Astrocyte (in vitro differentiated cells and primary cell): Measurements from ENCODE around the gene FNDC3B. TPM values are rescaled to one million over a fixed set of nuclear protein-coding genes. Genes with fewer than 3 reads are reported as not detected.

Experiments
- DNase-seq: peaks from one replicate; pipeline ENCODE4 v3.0.0-alpha.2; 2010; ENCODE audit warnings: low read depth
- FAIRE-seq: peaks from 2 replicates; lab custom pipeline; 2011; peaks lifted over from hg19 to GRCh38; lab: Jason Lieb, UNC
- H2AFZ ChIP-seq: 2 replicates; pipeline ENCODE4 v1.6.0; 2012; ENCODE audit warnings: low read depth, low read length, inconsistent platforms
- H3K27ac ChIP-seq: 2 replicates; pipeline ENCODE4 v1.5.1; 2011; ENCODE audit warnings: low read depth, low read length, inconsistent platforms
- H3K27me3 ChIP-seq: 2 replicates; pipeline ENCODE4 v1.6.0; 2011; ENCODE audit warnings: low read length, inconsistent platforms; ENCODE audit not compliant: insufficient read depth
- H3K36me3 ChIP-seq: 2 replicates; pipeline ENCODE4 v1.5.1; 2011; ENCODE audit warnings: low read length, inconsistent platforms; ENCODE audit not compliant: insufficient read depth
- H3K4me1 ChIP-seq: 2 replicates; pipeline ENCODE4 v1.5.1; 2011; ENCODE audit warnings: low read length, inconsistent platforms; ENCODE audit not compliant: insufficient read depth
- H3K4me2 ChIP-seq: 2 replicates; pipeline ENCODE4 v1.6.0; 2012; ENCODE audit warnings: low read length, inconsistent platforms
- H3K4me3 ChIP-seq: 2 replicates; pipeline ENCODE4 v1.5.1; 2011; ENCODE audit warnings: low read depth, mild to moderate bottlenecking, low read length, inconsistent platforms; ENCODE audit not compliant: insufficient read depth
- H3K79me2 ChIP-seq: 2 replicates; pipeline ENCODE4 v1.6.0; 2012; ENCODE audit warnings: mild to moderate bottlenecking, low read length, inconsistent platforms; ENCODE audit not compliant: insufficient read depth
- H3K9ac ChIP-seq: 2 replicates; pipeline ENCODE4 v1.6.0; 2012; ENCODE audit warnings: mild to moderate bottlenecking, low read length, inconsistent platforms
- H3K9me3 ChIP-seq: 2 replicates; pipeline ENCODE4 v1.5.1; 2012; ENCODE audit warnings: low read depth, mild to moderate bottlenecking, low read length, inconsistent platforms; ENCODE audit not compliant: insufficient read depth
- H4K20me1 ChIP-seq: 2 replicates; pipeline ENCODE4 v1.6.0; 2012; ENCODE audit warnings: low read length, inconsistent platforms; ENCODE audit not compliant: insufficient read depth
- H3K27ac Mint-ChIP-seq: one replicate; pipeline ENCODE4 v1.8.0; 2021; ENCODE audit warnings: mild to moderate bottlenecking, mixed read lengths; ENCODE audit not compliant: unreplicated experiment
- H3K27me3 Mint-ChIP-seq: one replicate; pipeline ENCODE4 v1.8.0; 2021; ENCODE audit warnings: low read depth, mixed read lengths; ENCODE audit not compliant: unreplicated experiment
- H3K36me3 Mint-ChIP-seq: one replicate; pipeline ENCODE4 v1.8.0; 2021; ENCODE audit warnings: low read depth, mixed read lengths; ENCODE audit not compliant: unreplicated experiment
- H3K4me1 Mint-ChIP-seq: one replicate; pipeline ENCODE4 v1.8.0; 2021; ENCODE audit warnings: low read depth, mixed read lengths; ENCODE audit not compliant: unreplicated experiment
- H3K4me3 Mint-ChIP-seq: one replicate; pipeline ENCODE4 v1.8.0; 2021; ENCODE audit warnings: mild to moderate bottlenecking, moderate library complexity, mixed read lengths; ENCODE audit not compliant: unreplicated experiment
- H3K9me3 Mint-ChIP-seq: one replicate; pipeline ENCODE4 v1.8.0; 2021; ENCODE audit warnings: mild to moderate bottlenecking, mixed read lengths; ENCODE audit not compliant: unreplicated experiment
- CTCF ChIP-seq: IDR thresholded peaks from 2 replicates; pipeline ENCODE4 v1.5.1; 2011; ENCODE audit warnings: low read depth, mild to moderate bottlenecking, inconsistent platforms, low read length, moderate library complexity; ENCODE audit not compliant: insufficient read depth
- EZH2 ChIP-seq: IDR thresholded peaks from 2 replicates; pipeline ENCODE4 v1.6.1; 2012; ENCODE audit warnings: mild to moderate bottlenecking, low read length, inconsistent platforms; ENCODE audit not compliant: insufficient read depth
- total RNA-seq: library from RNA; stranded (reverse); gene quantifications from 2 replicates; pipeline ENCODE4 v1.2.1, GENCODE V29; 2021

Gene FNDC3B
- total RNA-seq, 1 donor from 2014 or later: 327 TPM

- peaks cover 55% of the 10 kb centered on the region for H3K4me1 ChIP-seq
- H2AFZ ChIP-seq: no peak overlapping the region
- Mint-ChIP-seq H3K4me1 (peaks cover 82% of the 10 kb centered on the region), H3K9me3 (peaks cover 1% of the 10 kb centered on the region), H3K27ac (peak overlapping the region; percentile 76), H3K27me3 (no peaks in the 10 kb centered on the region), H3K4me3 (no peak overlapping the region), H3K36me3 (peaks cover 21% of the 10 kb centered on the region)
- peak overlapping the region; percentile 63 for H3K9ac ChIP-seq
- H3K9me3 ChIP-seq: no peaks in the 10 kb centered on the region
- FAIRE-seq: no peak
- TF ChIP-seq EZH2: no peak
- TF ChIP-seq CTCF: no peak
- peaks cover 5% of the 10 kb centered on the region for H4K20me1 ChIP-seq
- H3K27me3 ChIP-seq: no peaks in the 10 kb centered on the region
- H3K36me3 ChIP-seq: peaks cover 4% of the 10 kb centered on the region
- peak overlapping the region; percentile 92 for H3K27ac ChIP-seq
- peaks cover 75% of the 10 kb centered on the region for H3K79me2 ChIP-seq
- no peak overlapping the region for H3K4me3 ChIP-seq
- H3K4me2 ChIP-seq: peak overlapping the region; percentile 70
- DNase-seq: no peak
Observed at GRCh38 chr3:172142864-172143451, 103.6 kb downstream of the FNDC3B start.

GRCh38 chr3:172143739-172144497 lies 104.5 kb downstream of the FNDC3B start:
- Histone ChIP-seq H3K9me3 (no peaks in the 10 kb centered on the region), H3K27ac (no peak overlapping the region), H3K36me3 (peaks cover 4% of the 10 kb centered on the region), H3K9ac (no peak overlapping the region), H3K4me2 (no peak overlapping the region), H3K4me1 (peaks cover 55% of the 10 kb centered on the region), H3K4me3 (no peak overlapping the region), H3K27me3 (no peaks in the 10 kb centered on the region), H4K20me1 (peaks cover 9% of the 10 kb centered on the region), H2AFZ (no peak overlapping the region), H3K79me2 (peaks cover 78% of the 10 kb centered on the region)
- Mint-ChIP-seq H3K27ac (peak overlapping the region; percentile 73), H3K4me1 (peaks cover 83% of the 10 kb centered on the region), H3K9me3 (peaks cover 1% of the 10 kb centered on the region), H3K27me3 (no peaks in the 10 kb centered on the region), H3K4me3 (peak overlapping the region; percentile 30), H3K36me3 (peaks cover 23% of the 10 kb centered on the region)
- TF ChIP-seq EZH2 (no peak), CTCF (no peak)
- FAIRE-seq (no peak), DNase-seq (no peak)

- Mint-ChIP-seq H3K27me3 (no peaks in the 10 kb centered on the region), H3K27ac (peak overlapping the region; percentile 70), H3K36me3 (peaks cover 23% of the 10 kb centered on the region), H3K9me3 (peaks cover 1% of the 10 kb centered on the region), H3K4me3 (no peak overlapping the region), H3K4me1 (peaks cover 83% of the 10 kb centered on the region)
- Histone ChIP-seq H3K79me2 (peaks cover 78% of the 10 kb centered on the region), H3K9me3 (no peaks in the 10 kb centered on the region), H4K20me1 (peaks cover 9% of the 10 kb centered on the region), H3K4me1 (peaks cover 50% of the 10 kb centered on the region), H3K4me3 (no peak overlapping the region), H3K27ac (no peak overlapping the region), H2AFZ (no peak overlapping the region), H3K9ac (no peak overlapping the region), H3K27me3 (no peaks in the 10 kb centered on the region), H3K36me3 (peaks cover 4% of the 10 kb centered on the region), H3K4me2 (no peak overlapping the region)
- FAIRE-seq: no peak
- no peak for DNase-seq
- no peak for TF ChIP-seq CTCF
- no peak for TF ChIP-seq EZH2
Observed at GRCh38 chr3:172144601-172145000, 105.2 kb downstream of the FNDC3B start.
